SW480 (cell line): ENCODE measurements around the gene TCF7.

Source experiments
- DNase-seq: peaks from one replicate; pipeline ENCODE4 v3.0.0-alpha.2; 2016; ENCODE audit warnings: low spot score

TCF7 gene

DNA sequence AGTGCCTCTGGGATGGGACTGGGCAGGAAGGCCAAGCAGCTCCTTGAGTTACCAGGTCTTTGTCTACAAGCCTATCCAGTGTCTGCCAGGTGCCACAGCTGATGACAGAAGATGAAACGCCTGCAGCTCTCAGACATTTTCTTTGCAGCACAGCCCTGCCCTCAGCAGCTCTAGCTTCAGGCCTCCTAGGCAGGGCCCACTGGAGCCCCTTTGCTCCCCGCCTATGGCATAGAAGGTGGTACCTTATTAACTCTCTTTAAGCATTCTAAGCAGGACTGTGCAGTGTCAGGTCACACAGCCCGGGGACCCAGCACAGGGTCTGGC is 63.6 kb downstream of the TCF7 start:
- no peak for DNase-seq

DNA sequence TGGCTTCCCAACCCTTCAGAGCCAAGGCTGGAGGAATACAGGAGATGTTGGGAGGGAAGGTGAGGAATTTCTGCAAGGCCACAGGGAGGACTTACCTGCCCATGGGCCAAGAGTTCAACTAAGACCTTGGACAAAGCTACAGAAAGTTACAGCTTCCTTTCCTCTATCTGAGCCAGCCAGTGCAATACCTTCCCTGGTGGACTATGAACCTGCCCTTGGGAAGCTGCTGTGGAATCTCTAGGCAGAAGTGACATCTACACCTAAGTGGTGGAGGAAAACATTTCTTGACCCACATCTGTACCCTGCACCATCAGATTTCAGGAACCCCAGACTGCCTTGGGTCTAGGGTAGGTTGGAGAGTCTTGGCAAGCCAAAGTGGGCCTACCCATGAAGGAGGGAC is 69.0 kb downstream of the TCF7 start:
- DNase-seq: no peak

DNA sequence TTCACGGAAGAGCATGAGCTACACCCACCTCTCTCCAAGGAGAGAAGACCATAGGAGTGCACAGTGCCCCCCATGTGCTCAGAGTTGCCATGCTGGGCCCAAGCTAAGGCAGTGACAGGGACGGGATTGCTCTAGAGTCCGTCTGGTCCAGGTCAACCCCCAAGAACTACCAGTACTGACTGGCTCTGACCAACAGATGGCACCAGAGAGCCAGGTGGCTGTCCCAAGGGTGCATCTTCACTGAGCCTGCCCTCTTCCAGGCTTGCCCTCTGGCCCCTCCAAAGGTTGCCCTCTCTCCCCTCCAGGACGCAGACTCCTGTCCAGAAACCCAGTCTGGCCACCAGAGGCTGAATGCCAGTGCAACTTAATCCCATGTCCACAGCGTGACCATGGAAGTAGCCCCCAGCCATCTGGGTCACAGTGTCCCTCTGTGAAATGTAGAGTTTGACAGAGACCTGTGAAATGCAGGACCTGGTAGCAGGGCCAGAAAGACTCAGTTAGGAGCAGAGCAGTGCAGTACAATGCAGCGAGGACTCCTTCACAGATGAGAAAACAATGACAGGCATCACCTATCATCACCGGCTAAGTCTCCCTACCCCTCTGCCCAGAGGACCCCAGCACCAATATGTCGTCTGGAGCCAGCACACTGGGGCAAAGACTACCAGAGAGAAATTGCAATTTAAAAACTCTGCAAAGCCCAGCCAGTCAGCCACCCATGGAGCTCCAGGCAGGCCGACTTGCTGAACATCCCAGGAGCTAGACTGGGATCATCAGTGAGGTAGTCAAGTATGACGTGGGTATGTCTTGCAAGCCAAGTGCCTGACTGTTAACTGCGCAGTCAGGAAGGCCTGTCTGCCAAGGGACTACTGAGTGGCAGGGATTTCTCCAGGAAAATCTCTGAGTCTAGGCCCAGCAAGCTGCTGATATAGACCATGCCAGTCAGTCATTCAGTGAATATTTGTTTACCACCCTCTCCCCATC is 70.0 kb downstream of the TCF7 start:
- DNase-seq: peak; percentile 69

DNA sequence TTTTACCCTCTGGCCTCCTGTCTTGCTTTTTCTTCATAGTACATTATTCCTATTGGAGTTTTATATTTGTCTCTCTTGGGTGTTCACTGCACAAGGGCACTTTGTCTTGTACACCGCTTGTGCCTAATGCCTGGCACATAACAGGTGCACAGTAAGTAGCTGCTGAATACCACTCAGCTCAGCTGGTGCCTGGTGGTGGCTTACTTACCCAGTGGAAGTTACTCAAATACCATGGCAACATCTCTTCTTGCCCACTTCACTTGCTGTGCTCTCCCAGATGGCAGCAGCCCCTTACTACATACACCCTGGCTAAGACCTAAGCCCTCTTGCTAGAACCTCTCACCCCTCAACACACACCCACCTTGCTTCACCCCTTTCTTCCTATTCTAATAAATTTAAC is 73.6 kb downstream of the TCF7 start:
- no peak for DNase-seq

DNA sequence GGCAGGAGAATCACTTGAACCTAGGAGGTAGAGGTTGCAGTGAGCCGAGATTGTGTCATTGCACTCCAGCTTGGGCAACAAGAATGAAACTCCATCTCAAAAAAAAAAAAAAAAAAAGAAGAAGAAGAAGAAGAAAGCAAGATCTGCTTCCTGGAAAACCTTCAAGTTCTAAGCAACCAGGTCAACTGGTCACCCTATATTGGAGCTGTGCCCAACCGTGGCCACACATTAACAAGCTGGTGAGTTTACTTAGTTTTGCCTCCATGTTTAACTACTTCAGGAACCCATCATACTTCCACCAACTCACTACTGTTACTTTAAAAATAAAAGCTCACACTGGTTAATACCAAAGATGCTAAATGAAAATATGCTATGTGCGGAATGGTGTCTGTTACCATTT is 74.5 kb downstream of the TCF7 start:
- DNase-seq: no peak

DNA sequence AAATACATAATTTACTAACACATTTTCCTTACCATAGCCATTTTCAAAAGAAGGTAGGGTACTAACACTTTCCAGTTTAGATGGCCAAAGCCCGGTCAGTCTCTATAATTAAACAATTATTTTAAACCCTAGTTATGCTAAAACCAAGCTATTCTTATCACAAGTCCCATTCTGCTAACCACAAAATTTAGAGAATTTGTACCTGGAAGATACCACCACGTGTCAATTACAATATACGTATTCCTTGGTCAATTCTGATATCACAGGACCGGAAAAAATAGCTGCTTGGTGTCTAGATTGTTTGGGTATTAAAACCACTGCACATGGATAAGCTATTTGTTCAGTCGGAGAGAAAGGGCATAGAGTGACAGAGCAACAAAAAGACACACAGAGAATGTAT is 81.2 kb downstream of the TCF7 start:
- no peak for DNase-seq
